Measurements from ENCODE around the gene SEMA3A. TPM values are rescaled to one million over a fixed set of nuclear protein-coding genes. Genes with fewer than 3 reads are reported as not detected.

SEMA3A gene
- total RNA-seq, 1 donor from 2014 or later, result not detected

- Mint-ChIP-seq H3K27ac (no peak overlapping the region), H3K27me3 (ENCODE audit: insufficient read depth) (peaks cover 10% of the 10 kb centered on the region), H3K4me3 (no peak overlapping the region), H3K36me3 (ENCODE audit: low read depth) (no peaks in the 10 kb centered on the region), H3K9me3 (no peaks in the 10 kb centered on the region), H3K4me1 (ENCODE audit: low read depth) (peaks cover 26% of the 10 kb centered on the region)
- no peak for DNase-seq (ENCODE audit: low spot score)
- intact Hi-C loops (cut with micrococcal nuclease), result no loop called here
Measured at GRCh38 chr7:84191261-84191660, 3.3 kb downstream of the SEMA3A start.

- no peak for DNase-seq (ENCODE audit: low spot score)
- H3K27me3 Mint-ChIP-seq (ENCODE audit: insufficient read depth), result peaks cover 5% of the 10 kb centered on the region
- intact Hi-C loops (cut with micrococcal nuclease), result no loop called here
Measured at GRCh38 chr7:84190016-84190705, 4.4 kb downstream of the SEMA3A start.

GRCh38 chr7:84188786-84189405, 5.7 kb downstream of the SEMA3A start:
- DNase-seq (ENCODE audit: low spot score), result no peak
- Mint-ChIP-seq H3K4me1 (ENCODE audit: low read depth) (peaks cover 2% of the 10 kb centered on the region), H3K27me3 (ENCODE audit: insufficient read depth) (no peaks in the 10 kb centered on the region), H3K27ac (no peak overlapping the region), H3K4me3 (no peak overlapping the region), H3K36me3 (ENCODE audit: low read depth) (no peaks in the 10 kb centered on the region), H3K9me3 (no peaks in the 10 kb centered on the region)
- intact Hi-C loops (cut with micrococcal nuclease), result loop anchor here (5.0 kb wide), 1 partner anchor 212 kb away; no protein-coding TSS in a partner anchor

More at GRCh38 chr7:84190016-84190705, 4.4 kb downstream of the SEMA3A start:
- Mint-ChIP-seq H3K4me3 (no peak overlapping the region), H3K9me3 (no peaks in the 10 kb centered on the region), H3K4me1 (ENCODE audit: low read depth) (peaks cover 15% of the 10 kb centered on the region), H3K36me3 (ENCODE audit: low read depth) (no peaks in the 10 kb centered on the region), H3K27ac (no peak overlapping the region)

- Mint-ChIP-seq H3K4me1 (ENCODE audit: low read depth) (no peaks in the 10 kb centered on the region), H3K36me3 (ENCODE audit: low read depth) (no peaks in the 10 kb centered on the region), H3K4me3 (no peak overlapping the region), H3K27me3 (ENCODE audit: insufficient read depth) (no peaks in the 10 kb centered on the region), H3K9me3 (no peaks in the 10 kb centered on the region), H3K27ac (no peak overlapping the region)
- no peak for DNase-seq (ENCODE audit: low spot score)
- intact Hi-C loops (cut with micrococcal nuclease), result loop anchor here (5.0 kb wide), 1 partner anchor 211 kb away; no protein-coding TSS in a partner anchor
Measured at GRCh38 chr7:84187813-84188510, 6.6 kb downstream of the SEMA3A start.

GRCh38 chr7:84187087-84187805, 7.3 kb downstream of the SEMA3A start:
- no peaks in the 10 kb centered on the region for H3K27me3 Mint-ChIP-seq (ENCODE audit: insufficient read depth)
- no peaks in the 10 kb centered on the region for H3K36me3 Mint-ChIP-seq (ENCODE audit: low read depth)
- no peak for DNase-seq (ENCODE audit: low spot score)
- no peak overlapping the region for H3K4me3 Mint-ChIP-seq
- no peaks in the 10 kb centered on the region for H3K4me1 Mint-ChIP-seq (ENCODE audit: low read depth)
- intact Hi-C loops (cut with micrococcal nuclease), result loop anchor here (5.0 kb wide), 1 partner anchor 210 kb away; no protein-coding TSS in a partner anchor
- no peak overlapping the region for H3K27ac Mint-ChIP-seq
- H3K9me3 Mint-ChIP-seq, result no peaks in the 10 kb centered on the region

- intact Hi-C loops (cut with micrococcal nuclease), result no loop called here
- Mint-ChIP-seq H3K4me1 (ENCODE audit: low read depth) (no peaks in the 10 kb centered on the region), H3K36me3 (ENCODE audit: low read depth) (no peaks in the 10 kb centered on the region), H3K27ac (no peak overlapping the region), H3K9me3 (no peaks in the 10 kb centered on the region), H3K4me3 (no peak overlapping the region), H3K27me3 (ENCODE audit: insufficient read depth) (no peaks in the 10 kb centered on the region)
- DNase-seq (ENCODE audit: low spot score), result no peak
Measured at GRCh38 chr7:84183741-84184140, 10.8 kb downstream of the SEMA3A start.

GRCh38 chr7:84182301-84182700, 12.3 kb downstream of the SEMA3A start:
- Mint-ChIP-seq H3K9me3 (no peaks in the 10 kb centered on the region), H3K4me3 (no peak overlapping the region), H3K36me3 (ENCODE audit: low read depth) (no peaks in the 10 kb centered on the region), H3K27ac (no peak overlapping the region), H3K27me3 (ENCODE audit: insufficient read depth) (no peaks in the 10 kb centered on the region), H3K4me1 (ENCODE audit: low read depth) (no peaks in the 10 kb centered on the region)
- intact Hi-C loops (cut with micrococcal nuclease), result no loop called here
- no peak for DNase-seq (ENCODE audit: low spot score)

- H3K4me3 Mint-ChIP-seq, result no peak overlapping the region
- H3K9me3 Mint-ChIP-seq, result no peaks in the 10 kb centered on the region
- DNase-seq (ENCODE audit: low spot score), result no peak
- no peaks in the 10 kb centered on the region for H3K36me3 Mint-ChIP-seq (ENCODE audit: low read depth)
- no peak overlapping the region for H3K27ac Mint-ChIP-seq
- no peaks in the 10 kb centered on the region for H3K27me3 Mint-ChIP-seq (ENCODE audit: insufficient read depth)
- H3K4me1 Mint-ChIP-seq (ENCODE audit: low read depth), result no peaks in the 10 kb centered on the region
- intact Hi-C loops (cut with micrococcal nuclease), result no loop called here
Measured at GRCh38 chr7:84181628-84182027, 13.0 kb downstream of the SEMA3A start.

GRCh38 chr7:84177758-84178412, 16.7 kb downstream of the SEMA3A start:
- intact Hi-C loops (cut with micrococcal nuclease), result no loop called here
- no peak for DNase-seq (ENCODE audit: low spot score)
- no peaks in the 10 kb centered on the region for H3K36me3 Mint-ChIP-seq (ENCODE audit: low read depth)
- H3K27ac Mint-ChIP-seq, result no peak overlapping the region
- no peaks in the 10 kb centered on the region for H3K9me3 Mint-ChIP-seq
- H3K4me1 Mint-ChIP-seq (ENCODE audit: low read depth), result no peaks in the 10 kb centered on the region
- no peaks in the 10 kb centered on the region for H3K27me3 Mint-ChIP-seq (ENCODE audit: insufficient read depth)
- no peak overlapping the region for H3K4me3 Mint-ChIP-seq

- H3K9me3 Mint-ChIP-seq, result no peaks in the 10 kb centered on the region
- no peak overlapping the region for H3K4me3 Mint-ChIP-seq
- intact Hi-C loops (cut with micrococcal nuclease), result no loop called here
- no peaks in the 10 kb centered on the region for H3K27me3 Mint-ChIP-seq (ENCODE audit: insufficient read depth)
- no peak for DNase-seq (ENCODE audit: low spot score)
- H3K36me3 Mint-ChIP-seq (ENCODE audit: low read depth), result no peaks in the 10 kb centered on the region
- no peaks in the 10 kb centered on the region for H3K4me1 Mint-ChIP-seq (ENCODE audit: low read depth)
- H3K27ac Mint-ChIP-seq, result no peak overlapping the region
Measured at GRCh38 chr7:84176716-84177115, 17.9 kb downstream of the SEMA3A start.

GRCh38 chr7:84175461-84175860, 19.1 kb downstream of the SEMA3A start:
- no peaks in the 10 kb centered on the region for H3K27me3 Mint-ChIP-seq (ENCODE audit: insufficient read depth)
- no peak for DNase-seq (ENCODE audit: low spot score)
- H3K4me1 Mint-ChIP-seq (ENCODE audit: low read depth), result no peaks in the 10 kb centered on the region
- H3K27ac Mint-ChIP-seq, result no peak overlapping the region
- no peaks in the 10 kb centered on the region for H3K36me3 Mint-ChIP-seq (ENCODE audit: low read depth)
- intact Hi-C loops (cut with micrococcal nuclease), result no loop called here
- no peak overlapping the region for H3K4me3 Mint-ChIP-seq
- no peaks in the 10 kb centered on the region for H3K9me3 Mint-ChIP-seq

- DNase-seq (ENCODE audit: low spot score), result no peak
- Mint-ChIP-seq H3K9me3 (no peaks in the 10 kb centered on the region), H3K27ac (no peak overlapping the region), H3K36me3 (ENCODE audit: low read depth) (no peaks in the 10 kb centered on the region), H3K4me1 (ENCODE audit: low read depth) (no peaks in the 10 kb centered on the region), H3K4me3 (no peak overlapping the region), H3K27me3 (ENCODE audit: insufficient read depth) (no peaks in the 10 kb centered on the region)
- intact Hi-C loops (cut with micrococcal nuclease), result no loop called here
Measured at GRCh38 chr7:84170646-84171045, 23.9 kb downstream of the SEMA3A start.

Data from activated T-helper 1 cell treated with anti-CD3 and anti-CD28 coated beads, Interleukin-12 subunit alpha, Interleukin-12 subunit beta, Interleukin-2, Interleukin-4 antibody, amounts not matched to agents 30 ng/mL and 10 ng/mL and 1 ng/mL, durations not matched to agents 14 hours and 24 hours and 36 hours (primary cell).